Astrocyte of the cerebellum (primary cell): Measurements from ENCODE around the gene MYL3.

Experiments used
- DNase-seq: peaks from one replicate; pipeline ENCODE4 v3.0.0-alpha.2; 2011; ENCODE audit warnings: low read depth
- H3K4me3 ChIP-seq: 2 replicates; pipeline ENCODE4 v1.5.1; 2011; ENCODE audit warnings: mild to moderate bottlenecking, low read depth, low read length, moderate library complexity
- in situ Hi-C: cut with HindIII; loops from 2 replicates; pipeline ENCODE4 v1.10.0; 2017; ENCODE audit warnings: low sequenced_read_pairs
- TF ChIP-seq, protein P1 (sequence below): IDR thresholded peaks from 2 replicates; pipeline ENCODE4 v1.5.1; 2012; ENCODE audit warnings: low read length, low read depth, moderate library complexity, mild to moderate bottlenecking; ENCODE audit errors: missing control alignments

MYL3 gene

GRCh38 chr3:46840491-46840890 is 22.8 kb downstream of the MYL3 start:
- in situ Hi-C loops: no loop called here
- TF ChIP-seq, protein P1, sequence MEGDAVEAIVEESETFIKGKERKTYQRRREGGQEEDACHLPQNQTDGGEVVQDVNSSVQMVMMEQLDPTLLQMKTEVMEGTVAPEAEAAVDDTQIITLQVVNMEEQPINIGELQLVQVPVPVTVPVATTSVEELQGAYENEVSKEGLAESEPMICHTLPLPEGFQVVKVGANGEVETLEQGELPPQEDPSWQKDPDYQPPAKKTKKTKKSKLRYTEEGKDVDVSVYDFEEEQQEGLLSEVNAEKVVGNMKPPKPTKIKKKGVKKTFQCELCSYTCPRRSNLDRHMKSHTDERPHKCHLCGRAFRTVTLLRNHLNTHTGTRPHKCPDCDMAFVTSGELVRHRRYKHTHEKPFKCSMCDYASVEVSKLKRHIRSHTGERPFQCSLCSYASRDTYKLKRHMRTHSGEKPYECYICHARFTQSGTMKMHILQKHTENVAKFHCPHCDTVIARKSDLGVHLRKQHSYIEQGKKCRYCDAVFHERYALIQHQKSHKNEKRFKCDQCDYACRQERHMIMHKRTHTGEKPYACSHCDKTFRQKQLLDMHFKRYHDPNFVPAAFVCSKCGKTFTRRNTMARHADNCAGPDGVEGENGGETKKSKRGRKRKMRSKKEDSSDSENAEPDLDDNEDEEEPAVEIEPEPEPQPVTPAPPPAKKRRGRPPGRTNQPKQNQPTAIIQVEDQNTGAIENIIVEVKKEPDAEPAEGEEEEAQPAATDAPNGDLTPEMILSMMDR: no peak
- no peak overlapping the region for H3K4me3 ChIP-seq
- DNase-seq: no peak

DNA sequence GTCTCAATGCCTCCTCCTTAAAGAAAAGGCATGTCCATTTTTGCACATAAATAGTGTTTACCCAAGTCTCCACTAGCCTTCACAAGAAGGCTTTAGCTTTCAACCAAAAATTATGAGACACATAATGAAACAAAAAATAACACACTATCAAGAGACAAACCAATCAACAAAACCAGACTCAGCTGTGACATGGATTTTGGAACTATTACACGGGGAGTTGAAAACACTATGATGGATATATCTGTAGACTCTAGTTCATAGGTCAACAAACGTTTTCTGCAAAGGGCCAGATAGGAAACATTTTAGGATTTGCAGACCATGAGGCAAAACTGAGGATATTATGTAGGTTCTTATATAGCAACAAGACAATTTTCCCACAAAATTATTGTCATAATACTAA is 24.9 kb downstream of the MYL3 start:
- TF ChIP-seq, protein P1: no peak
- H3K4me3 ChIP-seq: no peak overlapping the region
- in situ Hi-C loops: no loop called here
- DNase-seq: no peak

DNA sequence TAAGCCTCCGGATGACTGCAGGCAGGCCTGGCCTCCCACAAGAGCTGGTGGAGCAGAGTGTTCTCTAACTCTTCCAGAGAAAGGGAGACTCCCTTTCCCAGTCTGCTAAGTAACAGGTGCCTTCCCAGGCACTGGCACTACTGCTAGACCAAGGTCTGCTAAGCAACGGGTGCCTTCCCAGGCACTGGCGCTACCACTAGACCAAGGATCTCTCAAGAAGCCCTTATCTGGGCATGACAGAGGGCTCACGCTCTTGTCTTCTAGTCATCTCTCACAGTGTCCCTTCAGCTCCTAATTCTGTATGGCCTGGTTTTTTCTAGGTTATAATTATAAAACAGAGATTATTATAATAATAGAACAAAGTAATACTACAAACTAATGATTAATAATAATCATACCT is 27.8 kb downstream of the MYL3 start:
- H3K4me3 ChIP-seq: no peak overlapping the region
- TF ChIP-seq, protein P1: no peak
- in situ Hi-C loops: no loop called here
- DNase-seq: no peak

GRCh38 chr3:46835054-46835453 is 28.2 kb downstream of the MYL3 start:
- TF ChIP-seq, protein P1: no peak
- in situ Hi-C loops: no loop called here
- no peak overlapping the region for H3K4me3 ChIP-seq
- no peak for DNase-seq

- TF ChIP-seq, protein P1: no peak
- no peak for DNase-seq
- in situ Hi-C loops: no loop called here
- no peak overlapping the region for H3K4me3 ChIP-seq
Measured at GRCh38 chr3:46833346-46834300, 29.6 kb downstream of the MYL3 start.

DNA sequence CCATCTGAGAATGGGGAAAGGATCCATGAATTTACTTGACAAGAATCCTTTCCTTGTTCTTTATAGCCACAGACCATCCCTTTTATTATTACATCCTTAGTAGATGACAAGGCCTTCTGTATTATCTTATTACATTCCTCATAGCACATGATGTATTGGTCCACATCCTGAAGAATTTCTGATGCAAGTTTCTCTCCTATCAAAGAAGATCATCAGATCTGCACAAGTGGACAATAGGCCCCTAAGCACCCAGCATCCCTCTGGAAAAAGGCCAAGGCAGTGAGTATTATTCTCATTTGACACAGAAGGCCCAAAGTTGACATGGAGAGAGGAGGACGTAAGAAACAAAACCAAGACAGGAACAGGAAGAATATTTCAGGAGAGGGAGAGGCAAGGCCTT is 31.4 kb downstream of the MYL3 start:
- DNase-seq: no peak
- H3K4me3 ChIP-seq: no peak overlapping the region
- TF ChIP-seq, protein P1: no peak
- in situ Hi-C loops: no loop called here
